GM06990 (cell line): Measurements from ENCODE around the gene AP4M1.

Experiments
- DNase-seq: peaks from one replicate; pipeline ENCODE4 v3.0.0-alpha.2; 2011; ENCODE audit not compliant: insufficient read length; ENCODE audit errors: extremely low read depth
- H3K27me3 ChIP-seq: replicated peaks from 2 replicates; pipeline ENCODE4 v1.6.0; 2011; ENCODE audit warnings: low read length; ENCODE audit not compliant: control insufficient read depth, insufficient read depth
- H3K36me3 ChIP-seq: 2 replicates; pipeline ENCODE4 v1.5.1; 2011; ENCODE audit warnings: low read length; ENCODE audit not compliant: control insufficient read depth, insufficient read depth
- H3K4me3 ChIP-seq: replicated peaks from 2 replicates; pipeline ENCODE4 v1.5.1; 2011; ENCODE audit warnings: low read depth, mild to moderate bottlenecking, control low read depth, low read length
- TF ChIP-seq, protein P1 (sequence below): IDR thresholded peaks from 2 replicates; pipeline ENCODE4 v1.5.1; 2011; ENCODE audit warnings: low read length, control low read depth, mild to moderate bottlenecking, inconsistent platforms; ENCODE audit not compliant: insufficient read depth, poor library complexity, severe bottlenecking

Gene AP4M1

GRCh38 chr7:100071018-100071723 is 30.3 kb upstream of the AP4M1 start:
- TF ChIP-seq, protein P1, sequence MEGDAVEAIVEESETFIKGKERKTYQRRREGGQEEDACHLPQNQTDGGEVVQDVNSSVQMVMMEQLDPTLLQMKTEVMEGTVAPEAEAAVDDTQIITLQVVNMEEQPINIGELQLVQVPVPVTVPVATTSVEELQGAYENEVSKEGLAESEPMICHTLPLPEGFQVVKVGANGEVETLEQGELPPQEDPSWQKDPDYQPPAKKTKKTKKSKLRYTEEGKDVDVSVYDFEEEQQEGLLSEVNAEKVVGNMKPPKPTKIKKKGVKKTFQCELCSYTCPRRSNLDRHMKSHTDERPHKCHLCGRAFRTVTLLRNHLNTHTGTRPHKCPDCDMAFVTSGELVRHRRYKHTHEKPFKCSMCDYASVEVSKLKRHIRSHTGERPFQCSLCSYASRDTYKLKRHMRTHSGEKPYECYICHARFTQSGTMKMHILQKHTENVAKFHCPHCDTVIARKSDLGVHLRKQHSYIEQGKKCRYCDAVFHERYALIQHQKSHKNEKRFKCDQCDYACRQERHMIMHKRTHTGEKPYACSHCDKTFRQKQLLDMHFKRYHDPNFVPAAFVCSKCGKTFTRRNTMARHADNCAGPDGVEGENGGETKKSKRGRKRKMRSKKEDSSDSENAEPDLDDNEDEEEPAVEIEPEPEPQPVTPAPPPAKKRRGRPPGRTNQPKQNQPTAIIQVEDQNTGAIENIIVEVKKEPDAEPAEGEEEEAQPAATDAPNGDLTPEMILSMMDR, result no peak
- no peak for DNase-seq
- Histone ChIP-seq H3K27me3 (no peaks in the 10 kb centered on the region), H3K36me3 (peaks cover 52% of the 10 kb centered on the region), H3K4me3 (no peak overlapping the region)

GRCh38 chr7:100072462-100072861 is 29.0 kb upstream of the AP4M1 start:
- H3K4me3 ChIP-seq, result no peak overlapping the region
- peaks cover 56% of the 10 kb centered on the region for H3K36me3 ChIP-seq

GRCh38 chr7:100074841-100075240 is 26.6 kb upstream of the AP4M1 start:
- no peak for DNase-seq
- no peak overlapping the region for H3K4me3 ChIP-seq
- no peaks in the 10 kb centered on the region for H3K27me3 ChIP-seq
- TF ChIP-seq, protein P1, result no peak
- peaks cover 56% of the 10 kb centered on the region for H3K36me3 ChIP-seq

More at GRCh38 chr7:100072462-100072861, 29.0 kb upstream of the AP4M1 start:
- H3K27me3 ChIP-seq, result no peaks in the 10 kb centered on the region
- TF ChIP-seq, protein P1, result no peak
- DNase-seq, result no peak

DNA sequence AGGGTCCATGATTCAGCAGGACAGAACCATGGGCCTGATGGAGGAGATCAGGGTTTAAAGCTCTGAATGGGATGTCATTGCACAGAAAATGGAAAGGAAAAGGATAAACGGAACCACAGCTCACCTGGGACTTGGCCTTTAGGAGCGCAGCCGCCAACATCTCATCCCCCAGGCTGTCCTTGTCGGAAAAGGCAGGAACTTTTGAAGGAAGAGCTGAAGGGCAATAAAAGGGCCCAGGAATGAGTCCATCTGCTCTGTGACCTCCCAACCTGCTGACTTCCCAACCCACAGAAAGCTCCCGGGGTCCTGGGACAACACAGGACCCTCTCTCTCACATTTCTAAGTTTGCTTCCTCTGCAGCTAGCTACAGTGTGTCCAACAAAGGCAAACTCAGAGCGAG is 26.0 kb upstream of the AP4M1 start:
- no peak for DNase-seq
- TF ChIP-seq, protein P1, result no peak
- Histone ChIP-seq H3K4me3 (no peak overlapping the region), H3K36me3 (peaks cover 50% of the 10 kb centered on the region), H3K27me3 (no peaks in the 10 kb centered on the region)

- Histone ChIP-seq H3K27me3 (no peaks in the 10 kb centered on the region), H3K36me3 (peaks cover 36% of the 10 kb centered on the region), H3K4me3 (no peak overlapping the region)
- TF ChIP-seq, protein P1, result no peak
- no peak for DNase-seq
These were observed 24.2 kb upstream of the AP4M1 start for GRCh38 chr7:100077205-100077604.

DNA sequence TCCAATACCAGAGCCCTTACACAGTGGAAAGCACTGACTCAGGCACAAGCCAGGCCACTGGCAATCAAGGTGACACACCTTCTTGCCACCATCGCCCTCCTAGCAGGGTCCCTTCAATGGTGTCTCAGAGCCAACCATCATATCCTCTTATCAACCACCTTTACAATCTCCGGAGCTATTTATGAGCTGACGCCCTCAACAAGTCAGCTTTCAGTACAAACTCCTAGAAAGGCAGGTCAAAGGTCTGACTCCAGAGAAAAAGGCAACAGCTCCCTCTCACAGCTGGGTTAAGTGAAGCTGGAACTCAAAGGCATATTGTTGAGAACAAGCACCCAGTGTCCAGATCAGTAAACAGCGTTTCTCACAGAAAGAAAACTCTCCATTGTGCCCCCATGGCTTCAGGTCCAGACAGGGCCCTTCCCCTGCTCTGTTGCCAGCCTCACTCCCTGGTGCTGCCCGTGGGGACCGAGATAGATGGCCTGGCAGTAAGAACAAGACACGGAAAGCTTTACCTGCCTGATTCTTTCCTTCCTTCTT is 22.4 kb upstream of the AP4M1 start:
- no peak overlapping the region for H3K4me3 ChIP-seq

More for the DNA sequence above, 22.4 kb upstream of the AP4M1 start:
- TF ChIP-seq, protein P1, result no peak
- Histone ChIP-seq H3K36me3 (peaks cover 21% of the 10 kb centered on the region), H3K27me3 (no peaks in the 10 kb centered on the region)
- no peak for DNase-seq
